Endodermal cell (in vitro differentiated cells): ENCODE results near the gene CIT. TPM values are rescaled to one million over a fixed set of nuclear protein-coding genes. Genes with fewer than 3 reads are reported as not detected.

ENCODE experiments used
- DNase-seq: peaks from one replicate; pipeline ENCODE4 v3.0.0-alpha.2; 2017
- H3K27ac ChIP-seq: 2 replicates; pipeline ENCODE4 v1.5.1; 2013; ENCODE audit warnings: mild to moderate bottlenecking, low read depth, low read length, moderate library complexity
- H3K27me3 ChIP-seq: 2 replicates; pipeline ENCODE4 v1.6.1; 2013; ENCODE audit warnings: mild to moderate bottlenecking, low read length, moderate library complexity; ENCODE audit not compliant: insufficient read depth, control insufficient read depth, poor library complexity, severe bottlenecking
- H3K36me3 ChIP-seq: 2 replicates; pipeline ENCODE4 v1.7.0; 2013; ENCODE audit warnings: mild to moderate bottlenecking, low read length, moderate library complexity; ENCODE audit not compliant: control insufficient read depth, insufficient read depth
- H3K4me1 ChIP-seq: one replicate; pipeline ENCODE4 v1.7.0; 2013; ENCODE audit warnings: low read length; ENCODE audit not compliant: control insufficient read depth, insufficient read depth
- H3K4me3 ChIP-seq: 2 replicates; pipeline ENCODE4 v1.5.1; 2013; ENCODE audit warnings: mild to moderate bottlenecking, low read length, moderate library complexity
- H3K9ac ChIP-seq: 2 replicates; pipeline ENCODE4 v1.6.1; 2013; ENCODE audit warnings: mild to moderate bottlenecking, low read length, moderate library complexity; ENCODE audit not compliant: poor library complexity, severe bottlenecking; ENCODE audit errors: extremely low read depth
- H3K9me3 ChIP-seq: 2 replicates; pipeline ENCODE4 v1.6.1; 2013; ENCODE audit warnings: mild to moderate bottlenecking, low read length, moderate library complexity; ENCODE audit not compliant: control insufficient read depth
- H3K27ac Mint-ChIP-seq: 2 replicates; pipeline ENCODE4 v1.8.0; 2020; ENCODE audit warnings: mixed read lengths
- H3K27me3 Mint-ChIP-seq: 2 replicates; pipeline ENCODE4 v1.8.0; 2021; ENCODE audit warnings: mild to moderate bottlenecking, mixed read lengths; ENCODE audit not compliant: insufficient read depth
- H3K36me3 Mint-ChIP-seq: 2 replicates; pipeline ENCODE4 v1.8.0; 2020; ENCODE audit warnings: low read depth, mixed read lengths
- H3K4me1 Mint-ChIP-seq: 2 replicates; pipeline ENCODE4 v1.8.0; 2020; ENCODE audit warnings: mixed read lengths
- H3K4me3 Mint-ChIP-seq: 2 replicates; pipeline ENCODE4 v1.8.0; 2020; ENCODE audit warnings: mild to moderate bottlenecking, moderate library complexity, mixed read lengths
- H3K9me3 Mint-ChIP-seq: 2 replicates; pipeline ENCODE4 v1.8.0; 2020; ENCODE audit warnings: mild to moderate bottlenecking, mixed read lengths
- WGBS, 2 experiments: methylation state at CpG; one replicate each; pipeline versions ENCODE4 v1.1.5 to v1.1.7; 2013; ENCODE audit warnings: missing lambda C conversion rate in 2 of 2, mixed read lengths in 1 of 2; ENCODE audit not compliant: insufficient coverage in 1 of 2, insufficient read length in 1 of 2; 5-methylcytosine and 5-hydroxymethylcytosine counted together
- total RNA-seq, 2 donors: library from RNA; stranded (reverse); fragmentation: NEBNext Ultra II Directional in 1 of 2; extraction: Animal tissue kit (Norgen Biotek cat#: 25700) in 1 of 2; gene quantifications; 2 replicates in 1 of 2; 3 replicates in 1 of 2; pipeline ENCODE4 v1.2.1, GENCODE V29; 2021
- TF ChIP-seq, protein P1 (sequence below): fragments of 200-600 bp; sonication (generic); conservative IDR thresholded peaks from 2 replicates; pipeline ENCODE4 v1.5.0; 2021; ENCODE audit warnings: antibody characterized with exemption, mild to moderate bottlenecking

The CIT gene
- total RNA-seq, 2 donors from 2014 or later, result 57.3 to 79.1 TPM

DNA sequence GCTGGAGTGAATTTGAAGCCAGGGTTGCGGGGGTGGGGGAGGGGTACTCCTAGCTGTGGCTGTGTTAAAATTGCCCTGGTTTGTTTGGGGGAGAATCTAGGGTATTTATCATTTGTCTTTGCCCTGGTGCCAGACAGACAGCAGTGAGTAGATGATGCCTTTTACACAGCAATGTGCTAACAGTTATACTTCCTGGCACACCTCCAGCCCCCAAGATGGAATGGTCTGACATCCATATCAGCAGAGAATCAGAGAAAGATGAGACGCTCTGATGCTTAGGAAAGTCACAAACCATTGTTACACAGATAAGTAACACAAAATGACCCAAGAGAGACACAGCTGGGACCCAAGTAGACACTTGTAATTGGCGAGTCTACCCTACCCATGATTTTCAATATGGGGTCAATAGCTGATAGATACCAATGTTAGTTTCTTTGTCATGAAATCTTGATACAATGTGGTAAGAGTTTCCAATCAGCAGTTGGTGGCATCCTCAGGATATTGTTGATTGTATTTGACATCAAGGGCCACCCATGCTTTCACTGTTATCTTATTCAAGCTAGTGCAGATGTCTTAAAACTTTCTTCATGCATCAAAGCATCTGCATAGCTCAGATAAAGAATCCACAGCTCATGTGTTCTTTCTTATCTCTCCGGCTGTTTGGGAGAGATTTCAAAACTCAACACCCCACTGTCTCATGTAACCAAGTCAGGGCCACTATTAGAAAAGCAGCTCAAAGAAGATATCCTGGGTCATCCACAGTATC, 211.8 kb downstream of the CIT start:
- Histone ChIP-seq H3K27ac (no peak overlapping the region), H3K27me3 (peaks cover 10% of the 10 kb centered on the region), H3K4me1 (peaks cover 14% of the 10 kb centered on the region), H3K4me3 (no peak overlapping the region), H3K9me3 (no peaks in the 10 kb centered on the region), H3K36me3 (peaks cover 5% of the 10 kb centered on the region), H3K9ac (no peak overlapping the region)
- H3K9me3 Mint-ChIP-seq, result no peaks in the 10 kb centered on the region
- no peak overlapping the region for H3K4me3 Mint-ChIP-seq
- DNase-seq, result no peak
- H3K27ac Mint-ChIP-seq, result no peak overlapping the region
- TF ChIP-seq, protein P1, sequence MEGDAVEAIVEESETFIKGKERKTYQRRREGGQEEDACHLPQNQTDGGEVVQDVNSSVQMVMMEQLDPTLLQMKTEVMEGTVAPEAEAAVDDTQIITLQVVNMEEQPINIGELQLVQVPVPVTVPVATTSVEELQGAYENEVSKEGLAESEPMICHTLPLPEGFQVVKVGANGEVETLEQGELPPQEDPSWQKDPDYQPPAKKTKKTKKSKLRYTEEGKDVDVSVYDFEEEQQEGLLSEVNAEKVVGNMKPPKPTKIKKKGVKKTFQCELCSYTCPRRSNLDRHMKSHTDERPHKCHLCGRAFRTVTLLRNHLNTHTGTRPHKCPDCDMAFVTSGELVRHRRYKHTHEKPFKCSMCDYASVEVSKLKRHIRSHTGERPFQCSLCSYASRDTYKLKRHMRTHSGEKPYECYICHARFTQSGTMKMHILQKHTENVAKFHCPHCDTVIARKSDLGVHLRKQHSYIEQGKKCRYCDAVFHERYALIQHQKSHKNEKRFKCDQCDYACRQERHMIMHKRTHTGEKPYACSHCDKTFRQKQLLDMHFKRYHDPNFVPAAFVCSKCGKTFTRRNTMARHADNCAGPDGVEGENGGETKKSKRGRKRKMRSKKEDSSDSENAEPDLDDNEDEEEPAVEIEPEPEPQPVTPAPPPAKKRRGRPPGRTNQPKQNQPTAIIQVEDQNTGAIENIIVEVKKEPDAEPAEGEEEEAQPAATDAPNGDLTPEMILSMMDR, result no peak
- WGBS, 2 experiments, result 90 to 94% methylated on average over 3 to 4 of the region's 4 CpGs
- peaks cover 16% of the 10 kb centered on the region for H3K4me1 Mint-ChIP-seq
- peaks cover 8% of the 10 kb centered on the region for H3K27me3 Mint-ChIP-seq
- H3K36me3 Mint-ChIP-seq, result peaks cover 12% of the 10 kb centered on the region

DNA sequence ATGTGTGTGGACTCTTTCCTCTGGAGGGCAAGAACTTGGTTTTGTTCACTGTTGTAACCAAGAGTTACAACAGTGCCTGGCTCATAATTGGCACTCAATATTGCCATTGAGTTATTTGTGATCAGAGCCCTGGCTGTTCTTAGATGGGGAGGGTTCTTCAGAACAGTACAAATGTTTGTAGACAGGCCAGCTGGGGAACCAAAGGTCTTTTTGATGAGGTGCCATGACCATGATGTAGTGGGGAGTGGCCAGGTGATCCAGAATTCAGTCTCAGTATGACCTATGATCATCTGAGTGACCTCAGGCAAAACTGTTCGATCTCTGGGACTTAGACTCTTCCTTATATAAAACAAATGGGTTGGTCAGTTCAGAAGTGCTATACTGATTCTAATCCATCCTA, 212.5 kb downstream of the CIT start:
- 82% methylated on average over 1 of the region's 1 CpG; no CpG with 5 or more reads in 1 of the 2 experiments for WGBS, 2 experiments
- Histone ChIP-seq H3K27me3 (peaks cover 10% of the 10 kb centered on the region), H3K9ac (no peak overlapping the region), H3K27ac (no peak overlapping the region), H3K4me1 (peaks cover 14% of the 10 kb centered on the region), H3K36me3 (no peaks in the 10 kb centered on the region), H3K4me3 (no peak overlapping the region), H3K9me3 (no peaks in the 10 kb centered on the region)
- Mint-ChIP-seq H3K36me3 (peaks cover 5% of the 10 kb centered on the region), H3K9me3 (no peaks in the 10 kb centered on the region), H3K27ac (no peak overlapping the region), H3K4me3 (no peak overlapping the region), H3K27me3 (peaks cover 8% of the 10 kb centered on the region), H3K4me1 (peaks cover 9% of the 10 kb centered on the region)
- no peak for DNase-seq
- TF ChIP-seq, protein P1, result no peak

DNA sequence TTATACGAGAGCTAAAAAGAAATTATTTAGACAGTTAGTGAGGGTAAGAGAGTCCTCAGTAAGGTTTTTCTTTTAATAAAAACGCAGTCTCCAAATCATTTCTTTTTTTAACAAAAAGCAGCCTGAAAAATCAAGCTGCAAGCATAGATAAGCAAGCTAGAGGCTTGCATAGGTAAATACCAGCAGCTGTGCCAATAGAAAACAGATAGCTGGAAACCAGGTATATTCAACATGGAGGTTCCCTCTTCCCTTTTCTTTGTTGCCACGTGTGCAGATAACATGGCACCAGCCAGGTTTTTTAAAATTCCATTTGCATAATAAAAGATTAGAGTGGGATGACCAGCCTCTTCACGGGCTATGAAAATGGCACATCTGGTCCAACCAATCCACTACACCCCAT, 215.2 kb downstream of the CIT start:
- no peaks in the 10 kb centered on the region for H3K9me3 Mint-ChIP-seq
- peaks cover 10% of the 10 kb centered on the region for H3K27me3 ChIP-seq
- TF ChIP-seq, protein P1, result no peak
- no peak overlapping the region for H3K27ac ChIP-seq
- H3K9me3 ChIP-seq, result no peaks in the 10 kb centered on the region
- peaks cover 8% of the 10 kb centered on the region for H3K27me3 Mint-ChIP-seq
- peaks cover 10% of the 10 kb centered on the region for H3K4me1 ChIP-seq
- no peaks in the 10 kb centered on the region for H3K4me1 Mint-ChIP-seq
- H3K27ac Mint-ChIP-seq, result no peak overlapping the region
- no peak for DNase-seq
- H3K4me3 Mint-ChIP-seq, result no peak overlapping the region
- no peaks in the 10 kb centered on the region for H3K36me3 ChIP-seq
- H3K9ac ChIP-seq, result no peak overlapping the region
- no peaks in the 10 kb centered on the region for H3K36me3 Mint-ChIP-seq
- no peak overlapping the region for H3K4me3 ChIP-seq
- 74 to 86% methylated on average over 1 to 4 of the region's 4 CpGs for WGBS, 2 experiments
